NCI-H2029 treated with DMSO at 0.1 percent for 48 hours (cell line): ENCODE data around the gene HS3ST5.
"Not testable (repeated sequence)": the region's sequence is repeated elsewhere in the genome, so short reads cannot be mapped to it uniquely, and the experiment has no call there.

Experiments
- DNase-seq: peaks from one replicate; lab custom pipeline; 2025; lab: John Stamatoyannopoulos, UW

Gene HS3ST5

GRCh38 chr6:114090626-114091025 lies 252.2 kb downstream of the HS3ST5 start:
- no peak for DNase-seq

- DNase-seq, result no peak
Observed at GRCh38 chr6:114087496-114087895, 255.3 kb downstream of the HS3ST5 start.

GRCh38 chr6:114085211-114085610 lies 257.6 kb downstream of the HS3ST5 start:
- no peak for DNase-seq

GRCh38 chr6:114084327-114084890 lies 258.4 kb downstream of the HS3ST5 start:
- DNase-seq, result no peak

GRCh38 chr6:114083251-114083650 lies 259.6 kb downstream of the HS3ST5 start:
- no peak for DNase-seq

- no peak for DNase-seq
Observed at GRCh38 chr6:114081730-114082129, 261.1 kb downstream of the HS3ST5 start.

- no peak for DNase-seq
Observed at GRCh38 chr6:114080891-114081510, 261.8 kb downstream of the HS3ST5 start.

- not testable (repeated sequence) for DNase-seq
Observed at GRCh38 chr6:114080410-114080809, 262.4 kb downstream of the HS3ST5 start.

GRCh38 chr6:114075777-114076176 lies 267.0 kb downstream of the HS3ST5 start:
- no peak for DNase-seq

GRCh38 chr6:114075300-114075699 lies 267.5 kb downstream of the HS3ST5 start:
- no peak for DNase-seq

GRCh38 chr6:114068771-114069170 lies 274.1 kb downstream of the HS3ST5 start:
- no peak for DNase-seq

GRCh38 chr6:114068116-114068515 lies 274.7 kb downstream of the HS3ST5 start:
- DNase-seq, result no peak

GRCh38 chr6:114064862-114065261 lies 278.0 kb downstream of the HS3ST5 start:
- DNase-seq, result no peak

GRCh38 chr6:114063956-114064355 lies 278.9 kb downstream of the HS3ST5 start:
- no peak for DNase-seq

GRCh38 chr6:114062199-114062598 lies 280.6 kb downstream of the HS3ST5 start:
- DNase-seq, result no peak

- no peak for DNase-seq
Observed at GRCh38 chr6:114061741-114062140, 281.1 kb downstream of the HS3ST5 start.

- DNase-seq, result no peak
Observed at GRCh38 chr6:114061116-114061515, 281.7 kb downstream of the HS3ST5 start.

- DNase-seq, result no peak
Observed at GRCh38 chr6:114058435-114058834, 284.4 kb downstream of the HS3ST5 start.

GRCh38 chr6:114055763-114056162 lies 287.1 kb downstream of the HS3ST5 start:
- DNase-seq, result no peak

GRCh38 chr6:114055349-114055748 lies 287.5 kb downstream of the HS3ST5 start:
- DNase-seq, result no peak

GRCh38 chr6:114053791-114054190 lies 289.0 kb downstream of the HS3ST5 start:
- no peak for DNase-seq

GRCh38 chr6:114052141-114052540 lies 290.7 kb downstream of the HS3ST5 start:
- no peak for DNase-seq

GRCh38 chr6:114051031-114051430 lies 291.8 kb downstream of the HS3ST5 start:
- DNase-seq, result peak; percentile 31

- peak; percentile 48 for DNase-seq
Observed at GRCh38 chr6:114049367-114049966, 293.4 kb downstream of the HS3ST5 start.
